HepG2 (cell line): Measurements from ENCODE around the gene ZNF23. TPM values are rescaled to one million over a fixed set of nuclear protein-coding genes. Genes with fewer than 3 reads are reported as not detected.

Source experiments
- ETV5 ChIP-seq: IDR thresholded peaks from 2 replicates; pipeline ENCODE4 v1.6.1; 2018; ENCODE audit warnings: missing biosample characterization, missing genetic modification reagents, inconsistent platforms, borderline replicate concordance
- FOXJ3 ChIP-seq: sonication (generic); formaldehyde crosslinking; IDR thresholded peaks from 2 replicates; pipeline ENCODE4 v1.4.0; 2020; ENCODE audit warnings: missing genetic modification reagents, mild to moderate bottlenecking, borderline replicate concordance
- HES4 ChIP-seq: sonication (generic); formaldehyde crosslinking; IDR thresholded peaks from 2 replicates; pipeline ENCODE4 v1.9.0; 2021; ENCODE audit warnings: mild to moderate bottlenecking, missing genetic modification reagents, borderline replicate concordance
- HNRNPLL ChIP-seq: fragments of 200-400 bp; formaldehyde crosslinking; IDR thresholded peaks from 2 replicates; pipeline ENCODE4 v1.6.1; 2017; ENCODE audit warnings: mild to moderate bottlenecking, low read depth, low read length; ENCODE audit not compliant: poor library complexity, severe bottlenecking
- IRF9 ChIP-seq: sonication (generic); formaldehyde crosslinking; IDR thresholded peaks from 2 replicates; pipeline ENCODE4 v1.8.0; 2022; ENCODE audit warnings: missing genetic modification reagents, mild to moderate bottlenecking, borderline replicate concordance
- JUND ChIP-seq: sonication (generic); formaldehyde crosslinking; IDR thresholded peaks from 2 replicates; pipeline ENCODE4 v1.8.0; 2022; ENCODE audit warnings: mild to moderate bottlenecking, missing genetic modification reagents
- MEIS1 ChIP-seq: sonication (generic); formaldehyde crosslinking; IDR thresholded peaks from 2 replicates; pipeline ENCODE4 v1.9.0; 2021; ENCODE audit warnings: mild to moderate bottlenecking, missing genetic modification reagents, moderate library complexity, borderline replicate concordance
- MTA3 ChIP-seq: sonication (generic); formaldehyde crosslinking; IDR thresholded peaks from 2 replicates; pipeline ENCODE4 v1.4.0; 2020; ENCODE audit warnings: missing genetic modification reagents
- NBN ChIP-seq: fragments of 450-650 bp; conservative IDR thresholded peaks from 2 replicates; pipeline ENCODE4 v1.6.1; 2017
- PHB2 ChIP-seq: fragments of 450-650 bp; IDR thresholded peaks from 2 replicates; pipeline ENCODE4 v1.6.1; 2018; ENCODE audit not compliant: partially characterized antibody
- RELA ChIP-seq: sonication (generic); formaldehyde crosslinking; IDR thresholded peaks from 2 replicates; pipeline ENCODE4 v1.4.0; 2020; ENCODE audit warnings: missing genetic modification reagents
- SAFB2 ChIP-seq: sonication (generic); formaldehyde crosslinking; IDR thresholded peaks from 2 replicates; pipeline ENCODE4 v1.5.1; 2020; ENCODE audit warnings: missing genetic modification reagents, low read depth, mild to moderate bottlenecking, borderline replicate concordance
- SMARCC2 ChIP-seq: fragments of 450-650 bp; IDR thresholded peaks from 2 replicates; pipeline ENCODE4 v1.6.1; 2017; ENCODE audit warnings: antibody characterized with exemption, mild to moderate bottlenecking
- TBP ChIP-seq: sonication (generic); formaldehyde crosslinking; IDR thresholded peaks from 2 replicates; pipeline ENCODE4 v1.5.0; 2020; ENCODE audit warnings: missing genetic modification reagents
- TCF12 ChIP-seq, 2 experiments: fragments of 450-650 bp in 1 of 2; sonication (generic) in 1 of 2; formaldehyde crosslinking in 1 of 2; IDR thresholded peaks; 2 replicates each; pipeline versions ENCODE4 v1.6.1 to v1.8.0; 2017 to 2022; ENCODE audit warnings: antibody characterized with exemption in 1 of 2, mild to moderate bottlenecking in 1 of 2, missing genetic modification reagents in 1 of 2, moderate library complexity in 1 of 2
- TEAD2 ChIP-seq: sonication (generic); formaldehyde crosslinking; IDR thresholded peaks from 2 replicates; pipeline ENCODE4 v1.9.0; 2021; ENCODE audit warnings: missing genetic modification reagents
- XRCC5 ChIP-seq: fragments of 200-400 bp; formaldehyde crosslinking; optimal IDR thresholded peaks from 2 replicates; pipeline ENCODE3; 2017; ENCODE audit warnings: mild to moderate bottlenecking, low read length
- ZBTB20 ChIP-seq: sonication (generic); formaldehyde crosslinking; IDR thresholded peaks from 2 replicates; pipeline ENCODE4 v1.8.1; 2023; ENCODE audit warnings: missing genetic modification reagents, low read depth, mild to moderate bottlenecking, borderline replicate concordance
- ZBTB26 ChIP-seq: IDR thresholded peaks from 2 replicates; pipeline ENCODE4 v1.6.1; 2016; ENCODE audit warnings: missing compliant biosample characterization, missing genetic modification reagents, borderline replicate concordance
- ZNF468 ChIP-seq: sonication (generic); formaldehyde crosslinking; IDR thresholded peaks from 2 replicates; pipeline ENCODE4 v1.8.0; 2022; ENCODE audit warnings: mild to moderate bottlenecking, moderate library complexity, missing genetic modification reagents
- ZNF644 ChIP-seq: IDR thresholded peaks from 2 replicates; pipeline ENCODE4 v1.6.1; 2016; ENCODE audit warnings: low read depth
- ZNF816 ChIP-seq: sonication (generic); formaldehyde crosslinking; IDR thresholded peaks from 2 replicates; pipeline ENCODE4 v1.8.0; 2022; ENCODE audit warnings: missing genetic modification reagents, mild to moderate bottlenecking, borderline replicate concordance
- polyA plus RNA-seq, 8 experiments: library from polyadenylated mRNA; depleted of rRNA in 3 of 8; stranded (reverse) in 7 of 8; unstranded in 1 of 8; fragments of >200 nt; fragmentation: Illumina TruSeq in 4 of 8; extraction: Trizol in 4 of 8; gene quantifications; 2 replicates each; pipeline versions ENCODE4 v1.2.1 to v1.2.3, GENCODE V29; 2011 to 2016; ENCODE audit warnings: low read depth in 4 of 8, missing spikeins in 1 of 8, mixed read lengths in 1 of 8; ENCODE audit not compliant: insufficient read depth in 1 of 8
- total RNA-seq, 5 experiments: library from RNA; depleted of rRNA; stranded (reverse); fragments of >200 nt; fragmentation: Illumina TruSeq; extraction: Trizol; gene quantifications; 2 replicates each; pipeline ENCODE4 v1.2.3, GENCODE V29; 2016; ENCODE audit warnings: low read depth in 1 of 5
- TF ChIP-seq, protein P1 (sequence below): sonication (generic); formaldehyde crosslinking; IDR thresholded peaks from 2 replicates; pipeline ENCODE4 v1.5.0; 2020; ENCODE audit warnings: missing genetic modification reagents
- TF ChIP-seq, protein P2 (sequence below): IDR thresholded peaks from 2 replicates; pipeline ENCODE4 v1.6.1; 2016; ENCODE audit warnings: control low read depth
- TF ChIP-seq, protein P3 (sequence below): sonication (generic); formaldehyde crosslinking; IDR thresholded peaks from 2 replicates; pipeline ENCODE4 v1.5.0; 2020; ENCODE audit warnings: mild to moderate bottlenecking, low read depth, missing genetic modification reagents, borderline replicate concordance

The ZNF23 gene
- total and polyA plus RNA-seq, 2 of the 13 experiments (the other 11 are each of a cell fraction or from before 2014, with no cell fraction given): 8.6 to 12.2 TPM

DNA sequence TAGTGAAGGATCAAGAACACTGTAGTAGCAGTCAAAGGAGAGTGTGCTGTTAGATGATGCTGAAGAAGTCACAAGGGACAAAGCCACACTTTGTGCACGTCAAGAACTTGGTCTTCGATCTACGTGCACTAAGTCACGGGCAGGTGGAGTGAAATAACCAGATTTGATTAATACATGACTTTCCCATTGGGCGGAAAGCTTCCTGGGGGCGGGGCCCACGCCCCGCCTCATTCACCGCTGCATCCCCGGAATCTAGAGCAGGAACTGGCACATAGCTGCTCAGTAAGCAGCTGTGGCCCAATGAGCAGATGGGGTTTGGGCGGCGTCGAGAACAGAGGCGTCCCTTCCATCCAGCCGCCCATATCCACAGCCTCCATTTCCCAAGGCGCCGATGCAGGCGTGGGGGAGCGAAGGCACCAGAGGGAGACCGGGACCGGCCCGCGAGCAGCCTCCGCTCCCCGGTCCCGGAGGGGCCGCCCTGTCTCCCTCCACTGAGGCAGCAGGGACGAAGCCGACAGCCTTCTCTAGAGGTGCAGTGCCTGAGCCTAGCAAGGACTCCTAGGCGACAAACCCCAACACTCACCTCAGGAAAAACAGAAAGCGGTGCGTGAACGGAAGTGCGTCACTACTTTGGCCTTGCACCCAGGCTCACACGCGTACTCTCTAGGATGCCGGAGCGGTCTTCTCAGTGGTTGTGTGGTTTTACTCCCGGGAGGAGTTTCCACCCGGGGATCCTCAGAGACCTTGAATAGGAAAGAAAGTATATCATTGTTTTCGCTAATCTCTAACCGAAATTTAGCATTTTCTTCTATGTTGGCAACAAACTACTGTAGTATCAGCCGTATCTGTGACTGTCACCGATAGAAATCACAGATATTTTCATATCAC lies 22.2 kb upstream of the ZNF23 start (continued):
- TF ChIP-seq ZBTB26 (CRISPR knock-in tag): peak; percentile 74
- TF ChIP-seq FOXJ3 (CRISPR knock-in tag): no peak
- peak; percentile 92; the same call in 1 of the 2 replicates for TF ChIP-seq IRF9 (CRISPR knock-in tag)
- peak; percentile 87; the same call in 1 of the 2 replicates for TF ChIP-seq ZBTB20 (CRISPR knock-in tag)
- TF ChIP-seq ZNF816: no peak
- TF ChIP-seq XRCC5: no peak
- no peak for TF ChIP-seq MTA3 (CRISPR knock-in tag)
- TF ChIP-seq TBP: no peak
- TF ChIP-seq MEIS1 (CRISPR knock-in tag): peak; percentile 57; the same call in 1 of the 2 replicates
- TF ChIP-seq, protein P1, sequence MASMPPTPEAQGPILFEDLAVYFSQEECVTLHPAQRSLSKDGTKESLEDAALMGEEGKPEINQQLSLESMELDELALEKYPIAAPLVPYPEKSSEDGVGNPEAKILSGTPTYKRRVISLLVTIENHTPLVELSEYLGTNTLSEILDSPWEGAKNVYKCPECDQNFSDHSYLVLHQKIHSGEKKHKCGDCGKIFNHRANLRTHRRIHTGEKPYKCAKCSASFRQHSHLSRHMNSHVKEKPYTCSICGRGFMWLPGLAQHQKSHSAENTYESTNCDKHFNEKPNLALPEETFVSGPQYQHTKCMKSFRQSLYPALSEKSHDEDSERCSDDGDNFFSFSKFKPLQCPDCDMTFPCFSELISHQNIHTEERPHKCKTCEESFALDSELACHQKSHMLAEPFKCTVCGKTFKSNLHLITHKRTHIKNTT: no peak
- TF ChIP-seq, protein P2, sequence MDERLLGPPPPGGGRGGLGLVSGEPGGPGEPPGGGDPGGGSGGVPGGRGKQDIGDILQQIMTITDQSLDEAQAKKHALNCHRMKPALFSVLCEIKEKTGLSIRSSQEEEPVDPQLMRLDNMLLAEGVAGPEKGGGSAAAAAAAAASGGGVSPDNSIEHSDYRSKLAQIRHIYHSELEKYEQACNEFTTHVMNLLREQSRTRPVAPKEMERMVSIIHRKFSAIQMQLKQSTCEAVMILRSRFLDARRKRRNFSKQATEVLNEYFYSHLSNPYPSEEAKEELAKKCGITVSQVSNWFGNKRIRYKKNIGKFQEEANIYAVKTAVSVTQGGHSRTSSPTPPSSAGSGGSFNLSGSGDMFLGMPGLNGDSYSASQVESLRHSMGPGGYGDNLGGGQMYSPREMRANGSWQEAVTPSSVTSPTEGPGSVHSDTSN (CRISPR knock-in tag): no peak
- TF ChIP-seq HNRNPLL: peak; percentile 68
- peak; percentile 23; the same call in 1 of the 2 replicates for TF ChIP-seq JUND (CRISPR knock-in tag)
- peak; percentile 39; the same call in 1 of the 2 replicates for TF ChIP-seq HES4 (CRISPR knock-in tag)
- TF ChIP-seq SAFB2 (CRISPR knock-in tag): peak; percentile 93
- TF ChIP-seq ETV5 (CRISPR knock-in tag): peak; percentile 70
- TF ChIP-seq RELA: no peak
- TF ChIP-seq, protein P3, sequence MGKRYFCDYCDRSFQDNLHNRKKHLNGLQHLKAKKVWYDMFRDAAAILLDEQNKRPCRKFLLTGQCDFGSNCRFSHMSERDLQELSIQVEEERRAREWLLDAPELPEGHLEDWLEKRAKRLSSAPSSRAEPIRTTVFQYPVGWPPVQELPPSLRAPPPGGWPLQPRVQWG (CRISPR knock-in tag): no peak
- peak; percentile 40; the same call in 1 of the 2 replicates for TF ChIP-seq ZNF644 (CRISPR knock-in tag)
- no peak for TF ChIP-seq NBN
- no peak for TF ChIP-seq ZNF468 (CRISPR knock-in tag)
- no peak for TF ChIP-seq TCF12 (IDR thresholded peaks at IDR 0.05)
- no peak for TF ChIP-seq TCF12 (CRISPR knock-in tag; IDR thresholded peaks at IDR 0.05)
- no peak for TF ChIP-seq TEAD2 (CRISPR knock-in tag)
- no peak for TF ChIP-seq SMARCC2
- no peak for TF ChIP-seq PHB2
